Measurements from ENCODE around the gene KITLG. TPM values are rescaled to one million over a fixed set of nuclear protein-coding genes. Genes with fewer than 3 reads are reported as not detected.
"Not testable (repeated sequence)": the region's sequence is repeated elsewhere in the genome, so short reads cannot be mapped to it uniquely, and the experiment has no call there.

KITLG gene
- total and polyA plus RNA-seq, 4 donors: 15.4 to 34.3 (median 20.2) TPM

GRCh38 chr12:88490425-88490824, 89.8 kb downstream of the KITLG start:
- Histone ChIP-seq H3K27ac (ENCODE audit: low read depth, low read length) (no peak overlapping the region), H3K9me3 (ENCODE audit: control insufficient read depth, insufficient read depth, low read length) (peaks cover 1% of the 10 kb centered on the region), H3K36me3 (ENCODE audit: control insufficient read depth, insufficient read depth, low read length) (no peaks in the 10 kb centered on the region), H3K27me3 (ENCODE audit: control insufficient read depth, insufficient read depth, low read length) (no peaks in the 10 kb centered on the region), H3K4me1 (ENCODE audit: control insufficient read depth, insufficient read depth, low read length) (no peaks in the 10 kb centered on the region), H3K4me3 (ENCODE audit: low read depth, low read length) (no peak overlapping the region)
- DNase-seq (ENCODE audit: low read depth in 4 of 6, low spot score in 6 of 6): no peak
- WGBS (ENCODE audit: insufficient coverage): no CpG with 5 or more reads among the region's 2 CpGs

- no CpG with 5 or more reads among the region's 3 CpGs for WGBS (ENCODE audit: insufficient coverage)
- no peak for DNase-seq (ENCODE audit: low read depth in 4 of 6, low spot score in 6 of 6)
- H3K27ac ChIP-seq (ENCODE audit: low read depth, low read length): no peak overlapping the region
- no peaks in the 10 kb centered on the region for H3K36me3 ChIP-seq (ENCODE audit: control insufficient read depth, insufficient read depth, low read length)
- H3K9me3 ChIP-seq (ENCODE audit: control insufficient read depth, insufficient read depth, low read length): no peaks in the 10 kb centered on the region
- H3K27me3 ChIP-seq (ENCODE audit: control insufficient read depth, insufficient read depth, low read length): no peaks in the 10 kb centered on the region
- no peak overlapping the region for H3K4me3 ChIP-seq (ENCODE audit: low read depth, low read length)
- H3K4me1 ChIP-seq (ENCODE audit: control insufficient read depth, insufficient read depth, low read length): no peaks in the 10 kb centered on the region
These were observed 107.5 kb downstream of the KITLG start for GRCh38 chr12:88472775-88473174.

GRCh38 chr12:88472248-88472647, 108.0 kb downstream of the KITLG start:
- whole genome bisulfite sequencing (ENCODE audit: insufficient coverage): no CpG with 5 or more reads among the region's 2 CpGs
- Histone ChIP-seq H3K27me3 (ENCODE audit: control insufficient read depth, insufficient read depth, low read length) (no peaks in the 10 kb centered on the region), H3K4me3 (ENCODE audit: low read depth, low read length) (no peak overlapping the region), H3K9me3 (ENCODE audit: control insufficient read depth, insufficient read depth, low read length) (no peaks in the 10 kb centered on the region), H3K27ac (ENCODE audit: low read depth, low read length) (no peak overlapping the region), H3K36me3 (ENCODE audit: control insufficient read depth, insufficient read depth, low read length) (no peaks in the 10 kb centered on the region), H3K4me1 (ENCODE audit: control insufficient read depth, insufficient read depth, low read length) (no peaks in the 10 kb centered on the region)
- DNase-seq (ENCODE audit: low read depth in 4 of 6, low spot score in 6 of 6): no peak

DNA sequence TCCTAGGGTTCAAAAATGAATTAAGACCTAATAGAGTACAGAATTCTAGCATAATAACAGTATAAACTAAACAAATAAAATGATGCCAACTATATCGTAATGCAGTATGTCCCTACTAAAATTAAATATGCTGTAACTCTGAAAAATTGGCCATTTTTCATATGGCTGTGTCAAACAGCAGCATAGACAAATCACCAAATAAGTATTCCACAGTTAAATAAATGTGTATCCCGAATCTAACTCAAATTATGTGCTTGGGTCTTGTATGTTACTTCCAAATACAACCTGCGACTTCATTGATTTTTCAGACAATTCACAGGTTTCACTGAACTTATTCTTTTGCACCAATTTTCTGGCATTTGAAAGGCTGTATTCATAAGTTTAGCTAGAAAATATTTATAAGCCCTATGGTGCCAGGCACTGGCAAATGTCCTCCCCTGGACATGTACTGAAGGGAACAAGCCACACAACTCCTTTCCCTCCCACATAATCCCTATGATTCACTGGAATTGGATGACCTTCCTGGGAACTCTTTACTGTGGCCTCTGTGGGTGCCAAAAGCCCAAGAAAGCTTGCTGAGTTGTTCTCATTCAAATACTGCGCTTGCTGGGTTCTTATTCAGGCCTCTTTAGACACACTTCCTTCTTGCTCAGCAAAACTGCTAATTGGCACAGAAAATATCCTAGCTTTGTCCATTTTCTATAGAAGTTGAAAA, 108.8 kb downstream of the KITLG start:
- peak; percentile 22 to 77 (median 32) for DNase-seq (ENCODE audit: low read depth in 4 of 6, low spot score in 6 of 6)
- 40% methylated on average over 1 of the region's 4 CpGs for WGBS (ENCODE audit: insufficient coverage)
- Histone ChIP-seq H3K36me3 (ENCODE audit: control insufficient read depth, insufficient read depth, low read length) (no peaks in the 10 kb centered on the region), H3K9me3 (ENCODE audit: control insufficient read depth, insufficient read depth, low read length) (no peaks in the 10 kb centered on the region), H3K4me3 (ENCODE audit: low read depth, low read length) (no peak overlapping the region), H3K27me3 (ENCODE audit: control insufficient read depth, insufficient read depth, low read length) (no peaks in the 10 kb centered on the region), H3K4me1 (ENCODE audit: control insufficient read depth, insufficient read depth, low read length) (no peaks in the 10 kb centered on the region), H3K27ac (ENCODE audit: low read depth, low read length) (no peak overlapping the region)

DNA sequence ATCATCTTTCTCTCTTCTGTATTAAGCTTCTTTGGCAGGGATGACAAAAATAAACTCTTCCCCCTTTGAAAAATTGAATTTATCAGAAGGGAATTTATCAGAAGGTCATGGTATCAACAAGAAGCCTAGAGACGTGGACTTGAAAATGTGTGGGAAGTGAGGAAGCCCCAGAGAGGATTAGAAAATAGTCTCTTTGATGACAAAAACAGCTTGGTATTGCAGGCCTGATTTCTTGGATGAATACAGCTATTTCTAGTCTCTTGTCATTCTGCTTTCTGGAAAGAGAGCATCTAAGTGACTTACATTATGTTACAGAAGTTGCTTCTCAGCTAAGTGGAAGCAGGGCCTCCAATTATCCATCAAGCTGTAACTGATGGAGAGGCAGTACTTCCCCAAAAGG, 111.1 kb downstream of the KITLG start:
- H3K27me3 ChIP-seq (ENCODE audit: control insufficient read depth, insufficient read depth, low read length): no peaks in the 10 kb centered on the region
- H3K27ac ChIP-seq (ENCODE audit: low read depth, low read length): no peak overlapping the region
- H3K9me3 ChIP-seq (ENCODE audit: control insufficient read depth, insufficient read depth, low read length): no peaks in the 10 kb centered on the region
- no peak overlapping the region for H3K4me3 ChIP-seq (ENCODE audit: low read depth, low read length)
- 100% methylated on average over 1 of the region's 1 CpG for WGBS (ENCODE audit: insufficient coverage)
- no peak for DNase-seq (ENCODE audit: low read depth in 4 of 6, low spot score in 6 of 6)
- no peaks in the 10 kb centered on the region for H3K4me1 ChIP-seq (ENCODE audit: control insufficient read depth, insufficient read depth, low read length)
- H3K36me3 ChIP-seq (ENCODE audit: control insufficient read depth, insufficient read depth, low read length): no peaks in the 10 kb centered on the region

- Histone ChIP-seq H3K27ac (ENCODE audit: low read depth, low read length) (no peak overlapping the region), H3K4me3 (ENCODE audit: low read depth, low read length) (no peak overlapping the region), H3K27me3 (ENCODE audit: control insufficient read depth, insufficient read depth, low read length) (no peaks in the 10 kb centered on the region), H3K9me3 (ENCODE audit: control insufficient read depth, insufficient read depth, low read length) (no peaks in the 10 kb centered on the region), H3K4me1 (ENCODE audit: control insufficient read depth, insufficient read depth, low read length) (no peaks in the 10 kb centered on the region), H3K36me3 (ENCODE audit: control insufficient read depth, insufficient read depth, low read length) (no peaks in the 10 kb centered on the region)
- DNase-seq (ENCODE audit: low read depth in 4 of 6, low spot score in 6 of 6): no peak
- 80% methylated on average over 1 of the region's 1 CpG for WGBS (ENCODE audit: insufficient coverage)
These were observed 111.7 kb downstream of the KITLG start for GRCh38 chr12:88468581-88468980.

GRCh38 chr12:88466708-88467107, 113.6 kb downstream of the KITLG start:
- H3K4me1 ChIP-seq (ENCODE audit: control insufficient read depth, insufficient read depth, low read length); H3K27me3 ChIP-seq (ENCODE audit: control insufficient read depth, insufficient read depth, low read length); H3K4me3 ChIP-seq (ENCODE audit: low read depth, low read length); H3K36me3 ChIP-seq (ENCODE audit: control insufficient read depth, insufficient read depth, low read length); H3K9me3 ChIP-seq (ENCODE audit: control insufficient read depth, insufficient read depth, low read length); DNase-seq (ENCODE audit: low read depth in 4 of 6, low spot score in 6 of 6); H3K27ac ChIP-seq (ENCODE audit: low read depth, low read length): not testable (repeated sequence)
- WGBS (ENCODE audit: insufficient coverage): 100% methylated on average over 10 of the region's 10 CpGs

GRCh38 chr12:88458327-88458726, 121.9 kb downstream of the KITLG start:
- no CpG with 5 or more reads among the region's 1 CpG for WGBS (ENCODE audit: insufficient coverage)
- H3K27ac ChIP-seq (ENCODE audit: low read depth, low read length): no peak overlapping the region
- H3K27me3 ChIP-seq (ENCODE audit: control insufficient read depth, insufficient read depth, low read length): no peaks in the 10 kb centered on the region
- DNase-seq (ENCODE audit: low read depth in 4 of 6, low spot score in 6 of 6): no peak
- no peaks in the 10 kb centered on the region for H3K36me3 ChIP-seq (ENCODE audit: control insufficient read depth, insufficient read depth, low read length)
- no peaks in the 10 kb centered on the region for H3K4me1 ChIP-seq (ENCODE audit: control insufficient read depth, insufficient read depth, low read length)
- no peak overlapping the region for H3K4me3 ChIP-seq (ENCODE audit: low read depth, low read length)
- H3K9me3 ChIP-seq (ENCODE audit: control insufficient read depth, insufficient read depth, low read length): no peaks in the 10 kb centered on the region

- no peaks in the 10 kb centered on the region for H3K9me3 ChIP-seq (ENCODE audit: control insufficient read depth, insufficient read depth, low read length)
These were observed 126.9 kb downstream of the KITLG start for GRCh38 chr12:88453323-88453722.

GRCh38 chr12:88451205-88451604, 129.1 kb downstream of the KITLG start:
- no peaks in the 10 kb centered on the region for H3K9me3 ChIP-seq (ENCODE audit: control insufficient read depth, insufficient read depth, low read length)
- H3K36me3 ChIP-seq (ENCODE audit: control insufficient read depth, insufficient read depth, low read length): no peaks in the 10 kb centered on the region
- no peaks in the 10 kb centered on the region for H3K27me3 ChIP-seq (ENCODE audit: control insufficient read depth, insufficient read depth, low read length)
- no peaks in the 10 kb centered on the region for H3K4me1 ChIP-seq (ENCODE audit: control insufficient read depth, insufficient read depth, low read length)
- no peak for DNase-seq (ENCODE audit: low read depth in 4 of 6, low spot score in 6 of 6)
- no peak overlapping the region for H3K4me3 ChIP-seq (ENCODE audit: low read depth, low read length)
- no peak overlapping the region for H3K27ac ChIP-seq (ENCODE audit: low read depth, low read length)
- WGBS (ENCODE audit: insufficient coverage): 100% methylated on average over 1 of the region's 3 CpGs

More at GRCh38 chr12:88453323-88453722, 126.9 kb downstream of the KITLG start:
- H3K36me3 ChIP-seq (ENCODE audit: control insufficient read depth, insufficient read depth, low read length): no peaks in the 10 kb centered on the region
- H3K4me1 ChIP-seq (ENCODE audit: control insufficient read depth, insufficient read depth, low read length): no peaks in the 10 kb centered on the region
- H3K4me3 ChIP-seq (ENCODE audit: low read depth, low read length): no peak overlapping the region
- H3K27me3 ChIP-seq (ENCODE audit: control insufficient read depth, insufficient read depth, low read length): no peaks in the 10 kb centered on the region
- H3K27ac ChIP-seq (ENCODE audit: low read depth, low read length): no peak overlapping the region
- DNase-seq (ENCODE audit: low read depth in 4 of 6, low spot score in 6 of 6): no peak

Measured in spinal cord (tissue), 10 donors.